Liver (tissue), 9 donors: ENCODE measurements around the gene GTSE1. TPM values are rescaled to one million over a fixed set of nuclear protein-coding genes. Genes with fewer than 3 reads are reported as not detected.

Source experiments
- DNase-seq: peaks from one replicate; pipeline ENCODE4 v3.0.0-alpha.2; 2017; ENCODE audit warnings: low spot score
- H3K27ac ChIP-seq, 2 donors: one replicate each; pipeline ENCODE4 v1.7.0; 2013; ENCODE audit warnings: inconsistent platforms in 2 of 2, low read length in 2 of 2, control low read depth in 1 of 2, low read depth in 1 of 2, mild to moderate bottlenecking in 1 of 2
- H3K27me3 ChIP-seq, 4 donors: one replicate each; pipeline versions ENCODE4 v1.6.1 to v1.7.0; 2013; ENCODE audit warnings: low read length in 3 of 4, inconsistent platforms in 1 of 4, mild to moderate bottlenecking in 1 of 4, moderate library complexity in 1 of 4; ENCODE audit not compliant: control insufficient read depth in 4 of 4, insufficient read depth in 4 of 4
- H3K36me3 ChIP-seq, 4 donors: one replicate each; pipeline versions ENCODE4 v1.6.1 to v1.7.0; 2013; ENCODE audit warnings: low read length in 3 of 4, mild to moderate bottlenecking in 3 of 4, low read depth in 1 of 4, moderate library complexity in 1 of 4; ENCODE audit not compliant: control insufficient read depth in 4 of 4, insufficient read depth in 3 of 4
- H3K4me1 ChIP-seq, 4 donors: one replicate each; pipeline versions ENCODE4 v1.6.1 to v1.7.0; 2013; ENCODE audit warnings: low read length in 3 of 4, mild to moderate bottlenecking in 3 of 4, moderate library complexity in 1 of 4; ENCODE audit not compliant: control insufficient read depth in 4 of 4, insufficient read depth in 4 of 4
- H3K4me3 ChIP-seq, 3 donors: one replicate each; pipeline versions ENCODE4 v1.6.1 to v1.7.0; 2013; ENCODE audit warnings: low read length in 3 of 3, control low read depth in 1 of 3, low read depth in 1 of 3, mild to moderate bottlenecking in 1 of 3
- H3K9ac ChIP-seq, 2 donors: one replicate each; pipeline ENCODE4 v1.7.0; 2013; ENCODE audit warnings: low read length in 2 of 2, mild to moderate bottlenecking in 2 of 2, moderate library complexity in 2 of 2, control low read depth in 1 of 2, low read depth in 1 of 2
- H3K9me3 ChIP-seq, 4 donors: one replicate each; pipeline versions ENCODE4 v1.6.1 to v1.7.0; 2013; ENCODE audit warnings: low read length in 3 of 4; ENCODE audit not compliant: control insufficient read depth in 4 of 4
- CTCF ChIP-seq: fragments of 150-350 bp; IDR thresholded peaks from 2 replicates; pipeline ENCODE4 v1.5.1; 2017; ENCODE audit warnings: improper control_type of control experiment, low read depth, low read length; ENCODE audit not compliant: missing input control
- EGR1 ChIP-seq, 2 donors: IDR thresholded peaks; 2 replicates each; pipeline ENCODE4 v1.6.1; 2016 to 2018; ENCODE audit warnings: antibody characterized with exemption in 2 of 2, low read depth in 2 of 2
- FOXA1 ChIP-seq: IDR thresholded peaks from 2 replicates; pipeline ENCODE4 v1.6.1; 2016; ENCODE audit warnings: antibody characterized with exemption
- FOXA2 ChIP-seq: IDR thresholded peaks from 2 replicates; pipeline ENCODE4 v1.6.1; 2016; ENCODE audit warnings: antibody characterized with exemption
- GABPA ChIP-seq, 2 donors: IDR thresholded peaks in 1 of 2; conservative IDR thresholded peaks in 1 of 2; 2 replicates each; pipeline ENCODE4 v1.6.1; 2016; ENCODE audit warnings: antibody characterized with exemption in 2 of 2, mild to moderate bottlenecking in 1 of 2, moderate library complexity in 1 of 2
- HNF4A ChIP-seq, 2 donors: conservative IDR thresholded peaks; 2 replicates each; pipeline ENCODE4 v1.6.1; 2016; ENCODE audit warnings: antibody characterized with exemption in 2 of 2, mild to moderate bottlenecking in 2 of 2
- JUND ChIP-seq, 2 donors: IDR thresholded peaks; 2 replicates each; pipeline ENCODE4 v1.6.1; 2016; ENCODE audit warnings: antibody characterized with exemption in 2 of 2
- MAX ChIP-seq: IDR thresholded peaks from 2 replicates; pipeline ENCODE4 v1.6.1; 2016; ENCODE audit warnings: antibody characterized with exemption
- RAD21 ChIP-seq, 2 donors: IDR thresholded peaks; 2 replicates each; pipeline ENCODE4 v1.6.1; 2016; ENCODE audit warnings: antibody characterized with exemption in 2 of 2, mild to moderate bottlenecking in 2 of 2
- REST ChIP-seq: IDR thresholded peaks from 2 replicates; pipeline ENCODE4 v1.6.1; 2016; ENCODE audit warnings: antibody characterized with exemption, mild to moderate bottlenecking
- RXRA ChIP-seq, 2 donors: IDR thresholded peaks; 2 replicates each; pipeline ENCODE4 v1.6.1; 2017 to 2018; ENCODE audit warnings: antibody characterized with exemption in 2 of 2, mild to moderate bottlenecking in 1 of 2
- SP1 ChIP-seq: IDR thresholded peaks from 2 replicates; pipeline ENCODE4 v1.6.1; 2018; ENCODE audit warnings: antibody characterized with exemption, mild to moderate bottlenecking
- TAF1 ChIP-seq: conservative IDR thresholded peaks from 2 replicates; pipeline ENCODE4 v1.6.1; 2016; ENCODE audit warnings: antibody characterized with exemption, mild to moderate bottlenecking
- YY1 ChIP-seq: IDR thresholded peaks from 2 replicates; pipeline ENCODE4 v1.6.1; 2016; ENCODE audit warnings: antibody characterized with exemption, mild to moderate bottlenecking
- ZBTB33 ChIP-seq: IDR thresholded peaks from 2 replicates; pipeline ENCODE4 v1.6.1; 2016; ENCODE audit warnings: antibody characterized with exemption
- WGBS: extraction: QIAGEN DNeasy Blood & Tissue Kit; methylation state at CpG from one replicate; pipeline ENCODE4 v1.1.7; 2013; 5-methylcytosine and 5-hydroxymethylcytosine counted together
- polyA plus RNA-seq, 2 donors: library from polyadenylated mRNA; stranded (reverse) in 1 of 2; unstranded in 1 of 2; fragments of 200-250 nt in 1 of 2; fragments of >200 nt in 1 of 2; fragmentation: Nextera tagmentation in 1 of 2; extraction: Ambion mirVana in 1 of 2; gene quantifications; one replicate each; pipeline versions ENCODE4 v1.2.1 to v1.2.3, GENCODE V29; 2013 to 2015
- total RNA-seq, 2 donors: library from RNA; depleted of rRNA; stranded (reverse); fragments of >200 nt; gene quantifications; one replicate each; pipeline ENCODE4 v1.2.3, GENCODE V29; 2014
- donor health status: healthy.
- donor health status: healthy.
- donor health status: healthy.
- donor health status: healthy.
- donor health status: healthy.

The GTSE1 gene
- total and polyA plus RNA-seq, 4 donors, result 0.17 to 13.9 (median 0.85) TPM

GRCh38 chr22:46378426-46379065 is 81.9 kb downstream of the GTSE1 start:
- Histone ChIP-seq H3K27ac (peak overlapping the region; percentile 87 to 96), H3K9me3 (no peaks in the 10 kb centered on the region), H3K9ac (no peak overlapping the region), H3K36me3 (no peaks in the 10 kb centered on the region), H3K4me1 (peaks cover 17 to 57% (median 42%) of the 10 kb centered on the region in 4 donors), H3K4me3 (no peak overlapping the region), H3K27me3 (no peaks in the 10 kb centered on the region)
- DNase-seq, result no peak
- TF ChIP-seq FOXA2 (no peak), REST (no peak), CTCF (no peak), MAX (no peak), RXRA (IDR thresholded peaks at IDR 0.05) (no peak), GABPA (IDR thresholded peaks at IDR 0.05 in 1 of 2, conservative IDR thresholded peaks at IDR 0.05 in 1 of 2) (no peak), SP1 (no peak), TAF1 (no peak), JUND (IDR thresholded peaks at IDR 0.05) (no peak), ZBTB33 (no peak), YY1 (no peak), FOXA1 (no peak), HNF4A (conservative IDR thresholded peaks at IDR 0.05) (no peak), EGR1 (IDR thresholded peaks at IDR 0.05; ENCODE audit: low read depth in 2 of 2) (no peak), RAD21 (IDR thresholded peaks at IDR 0.05) (no peak)
- WGBS, result 64% methylated on average over 22 of the region's 22 CpGs
